Pancreas (tissue), 10 donors: Measurements from ENCODE around the gene GAS6. TPM values are rescaled to one million over a fixed set of nuclear protein-coding genes. Genes with fewer than 3 reads are reported as not detected.

ENCODE experiments used
- ATAC-seq, 4 donors: fragments of 200-7000 bp; cut with Tn5 transposase; one replicate each; pipeline versions ENCODE4 v1.8.0 to v1.9.1; 2020; ENCODE audit warnings: mild to moderate bottlenecking in 4 of 4, moderate library complexity in 4 of 4
- DNase-seq, 6 donors: peaks; one replicate each; pipeline ENCODE4 v3.0.0-alpha.2; 2020
- FAIRE-seq: peaks from 2 replicates; lab custom pipeline; 2012; peaks lifted over from hg19 to GRCh38; lab: Jason Lieb, UNC
- H3K27ac ChIP-seq, 4 donors: fragments of 200-600 bp; sonication (generic); 1 replicate in 3 of 4; 2 replicates in 1 of 4; pipeline versions ENCODE4 v1.5.0 to v1.8.0; 2020
- H3K27me3 ChIP-seq, 4 donors: fragments of 200-600 bp; one replicate each; pipeline ENCODE4 v1.8.0; 2021
- H3K36me3 ChIP-seq, 3 donors: fragments of 200-600 bp; sonication (generic) in 1 of 3; one replicate each; pipeline versions ENCODE4 v1.5.0 to v1.8.0; 2020 to 2021
- H3K4me1 ChIP-seq, 3 donors: fragments of 200-600 bp; one replicate each; pipeline ENCODE4 v1.8.0; 2021
- H3K4me3 ChIP-seq, 4 donors: fragments of 200-600 bp; sonication (generic) in 2 of 4; one replicate each; pipeline versions ENCODE4 v1.5.0 to v1.8.0; 2020 to 2021
- H3K9me3 ChIP-seq, 4 donors: fragments of 200-600 bp; one replicate each; pipeline ENCODE4 v1.8.0; 2021
- WGBS, 2 donors: extraction: QIAGEN DNeasy Blood & Tissue Kit; methylation state at CpG; one replicate each; pipeline ENCODE4 v1.1.7; 2013; 5-methylcytosine and 5-hydroxymethylcytosine counted together
- intact Hi-C, 3 donors: fragments of 100-400 bp; cut with DNase I; formaldehyde crosslinking; loops; one replicate each; pipeline versions ENCODE4 v1.11.1 to v1.14.2; 2022
- polyA plus RNA-seq, 2 donors: library from polyadenylated mRNA; stranded (reverse); fragments of 200-250 nt; gene quantifications; one replicate each; pipeline ENCODE4 v1.2.3, GENCODE V29; 2013
- total RNA-seq, 6 donors: library from RNA; stranded (reverse); fragmentation: NEBNext Ultra II Directional in 4 of 6; extraction: Animal tissue kit (Norgen Biotek cat#: 25700) in 4 of 6; gene quantifications; one replicate each; pipeline versions ENCODE4 v1.2.1 to v1.2.4, GENCODE V29; 2021 to 2023
- TF ChIP-seq, protein P1 (sequence below), 4 donors: fragments of 200-600 bp; sonication (generic) in 3 of 4; IDR thresholded peaks; one replicate each; pipeline versions ENCODE4 v1.5.0 to v1.8.0; 2021; ENCODE audit warnings: antibody characterized with exemption in 4 of 4
- donor health status: healthy with polysubstance abuse.
- donor health status: DM: no; HTN: no; CAD: no; lungs with moderate emphysema.
- donor health status: DM: no; HTN: no; CAD: no.
- donor health status: control.
- donor health status: control.
- donor health status: Bipolar disorder and iron deficiency.
- donor health status: DM: yes; HTN: yes; CAD: no.
- donor health status: DM: no; HTN: no; CAD: no.
- donor health status: DM: no; HTN: no; CAD: no.
- donor health status: DM: yes; HTN: yes; CAD: no.

GAS6 gene
- total and polyA plus RNA-seq, 8 donors: 24.3 to 124 (median 42.2) TPM

- peak in 4 of 6 donors; percentile 12 to 53 (median 31) for DNase-seq
- Histone ChIP-seq H3K27ac (no peak overlapping the region), H3K9me3 (no peaks in the 10 kb centered on the region), H3K4me3 (no peak overlapping the region), H3K27me3 (no peaks in the 10 kb centered on the region), H3K36me3 (no peaks in the 10 kb centered on the region), H3K4me1 (peaks cover 21 to 34% (median 33%) of the 10 kb centered on the region in 3 donors)
- peak in 3 of 4 donors; percentile 5 to 23 (median 13) for ATAC-seq
- 49 to 53% methylated on average over 9 of the region's 9 CpGs for WGBS, 2 donors
- FAIRE-seq: no peak
- intact Hi-C loops: no loop called here
- TF ChIP-seq, protein P1, sequence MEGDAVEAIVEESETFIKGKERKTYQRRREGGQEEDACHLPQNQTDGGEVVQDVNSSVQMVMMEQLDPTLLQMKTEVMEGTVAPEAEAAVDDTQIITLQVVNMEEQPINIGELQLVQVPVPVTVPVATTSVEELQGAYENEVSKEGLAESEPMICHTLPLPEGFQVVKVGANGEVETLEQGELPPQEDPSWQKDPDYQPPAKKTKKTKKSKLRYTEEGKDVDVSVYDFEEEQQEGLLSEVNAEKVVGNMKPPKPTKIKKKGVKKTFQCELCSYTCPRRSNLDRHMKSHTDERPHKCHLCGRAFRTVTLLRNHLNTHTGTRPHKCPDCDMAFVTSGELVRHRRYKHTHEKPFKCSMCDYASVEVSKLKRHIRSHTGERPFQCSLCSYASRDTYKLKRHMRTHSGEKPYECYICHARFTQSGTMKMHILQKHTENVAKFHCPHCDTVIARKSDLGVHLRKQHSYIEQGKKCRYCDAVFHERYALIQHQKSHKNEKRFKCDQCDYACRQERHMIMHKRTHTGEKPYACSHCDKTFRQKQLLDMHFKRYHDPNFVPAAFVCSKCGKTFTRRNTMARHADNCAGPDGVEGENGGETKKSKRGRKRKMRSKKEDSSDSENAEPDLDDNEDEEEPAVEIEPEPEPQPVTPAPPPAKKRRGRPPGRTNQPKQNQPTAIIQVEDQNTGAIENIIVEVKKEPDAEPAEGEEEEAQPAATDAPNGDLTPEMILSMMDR (IDR thresholded peaks at IDR 0.05): no peak
These were observed 7.2 kb downstream of the GAS6 start for GRCh38 chr13:113856716-113857065.

DNA sequence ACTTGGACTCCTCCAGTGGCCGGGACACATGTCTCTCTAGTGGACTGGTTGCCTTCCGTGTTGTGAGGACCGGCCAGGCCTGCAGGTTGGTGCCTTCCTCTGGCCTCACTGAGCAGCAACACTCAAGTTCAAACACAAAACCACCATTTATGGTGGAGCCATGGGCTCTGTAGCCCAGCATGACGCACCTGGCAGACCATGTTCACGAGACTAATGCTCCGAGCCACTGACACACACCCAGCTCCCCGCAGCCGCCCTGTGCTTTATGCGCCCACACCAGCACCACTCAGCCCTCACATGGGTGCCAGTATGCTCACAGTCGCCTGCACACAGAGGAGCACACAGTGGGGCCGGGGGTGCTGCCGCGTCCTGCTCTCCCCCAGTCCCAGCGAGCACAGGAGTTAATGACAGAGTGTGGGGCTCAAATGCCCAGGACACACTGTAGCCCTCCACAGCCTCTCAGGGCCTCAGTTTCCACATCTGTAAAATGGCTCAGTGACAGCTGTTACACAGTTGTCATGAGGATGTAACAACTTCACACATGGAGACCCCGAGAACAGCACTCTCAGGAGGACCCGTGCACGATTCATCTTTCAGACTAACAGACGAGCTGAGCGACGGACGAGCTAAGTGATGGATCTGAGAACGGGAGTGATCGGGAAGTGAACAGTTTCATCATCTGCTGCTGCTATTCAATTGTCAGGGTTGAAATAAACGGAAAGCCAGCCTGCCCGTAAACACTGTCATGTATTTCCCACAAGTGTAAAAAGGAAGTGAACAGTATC is 7.8 kb downstream of the GAS6 start:
- no peak for ATAC-seq
- intact Hi-C loops: no loop called here

DNA sequence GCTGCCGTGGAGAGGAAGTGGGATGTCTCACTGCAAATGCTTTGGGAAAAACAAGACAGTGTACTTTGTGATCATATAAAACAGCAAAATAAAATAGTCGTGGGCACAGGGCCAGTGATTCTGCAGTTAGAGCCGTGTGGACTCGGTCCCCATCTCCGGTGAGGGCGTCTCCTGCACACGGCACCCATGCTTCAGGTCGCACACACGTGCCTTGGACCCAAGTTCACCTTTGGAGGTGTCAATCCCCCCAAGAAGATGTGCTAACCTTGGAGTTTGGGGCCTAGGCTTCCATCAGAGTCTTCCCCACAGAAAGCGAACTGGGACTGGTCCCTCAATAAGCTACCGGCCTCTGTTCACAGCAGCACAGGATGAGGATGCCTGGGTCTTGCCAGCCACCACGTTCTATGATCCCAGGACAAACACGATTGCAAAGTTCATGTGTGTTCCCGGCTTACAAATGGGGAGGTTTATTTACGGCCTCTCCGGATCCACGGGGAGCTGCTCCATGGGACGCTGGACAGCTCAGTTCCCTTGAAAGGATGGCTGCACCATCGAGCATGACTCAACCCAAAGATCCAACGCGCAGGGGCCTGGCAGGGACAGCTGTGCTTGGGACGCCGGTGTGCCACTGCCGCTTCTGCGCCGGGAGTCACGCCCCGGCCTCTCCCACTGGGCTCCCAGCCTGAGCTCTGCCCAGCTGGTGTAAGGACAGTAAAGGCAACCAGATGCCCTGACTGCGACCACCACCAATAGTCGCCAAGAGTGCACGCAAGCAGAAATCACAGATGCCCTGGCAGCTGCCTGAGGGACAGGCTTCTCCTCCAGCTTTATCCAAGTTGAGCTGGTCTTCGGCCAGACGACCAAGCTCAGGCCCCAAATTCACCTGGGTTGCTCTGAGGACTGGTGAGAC is 8.6 kb downstream of the GAS6 start:
- Histone ChIP-seq H3K4me3 (no peak overlapping the region), H3K4me1 (peaks cover 21 to 27% (median 24%) of the 10 kb centered on the region in 3 donors), H3K9me3 (no peaks in the 10 kb centered on the region), H3K27me3 (no peaks in the 10 kb centered on the region), H3K27ac (no peak overlapping the region), H3K36me3 (no peaks in the 10 kb centered on the region)
- WGBS, 2 donors: 83% methylated on average over 33 of the region's 33 CpGs
- ATAC-seq: no peak
- peak in 5 of 6 donors; percentile 6 to 52 (median 18) for DNase-seq
- FAIRE-seq: no peak
- intact Hi-C loops: no loop called here
- TF ChIP-seq, protein P1 (IDR thresholded peaks at IDR 0.05): no peak

More for the DNA sequence above, 7.8 kb downstream of the GAS6 start:
- TF ChIP-seq, protein P1 (IDR thresholded peaks at IDR 0.05): no peak
- no peaks in the 10 kb centered on the region for H3K9me3 ChIP-seq
- no peaks in the 10 kb centered on the region for H3K27me3 ChIP-seq
- peaks cover 21 to 34% (median 29%) of the 10 kb centered on the region in 3 donors for H3K4me1 ChIP-seq
- no peak overlapping the region for H3K27ac ChIP-seq
- WGBS, 2 donors: 90 to 91% methylated on average over 25 of the region's 25 CpGs
- no peaks in the 10 kb centered on the region for H3K36me3 ChIP-seq
- peak in 3 of 6 donors; percentile 7 to 14 (median 12) for DNase-seq
- no peak overlapping the region for H3K4me3 ChIP-seq
- no peak for FAIRE-seq

DNA sequence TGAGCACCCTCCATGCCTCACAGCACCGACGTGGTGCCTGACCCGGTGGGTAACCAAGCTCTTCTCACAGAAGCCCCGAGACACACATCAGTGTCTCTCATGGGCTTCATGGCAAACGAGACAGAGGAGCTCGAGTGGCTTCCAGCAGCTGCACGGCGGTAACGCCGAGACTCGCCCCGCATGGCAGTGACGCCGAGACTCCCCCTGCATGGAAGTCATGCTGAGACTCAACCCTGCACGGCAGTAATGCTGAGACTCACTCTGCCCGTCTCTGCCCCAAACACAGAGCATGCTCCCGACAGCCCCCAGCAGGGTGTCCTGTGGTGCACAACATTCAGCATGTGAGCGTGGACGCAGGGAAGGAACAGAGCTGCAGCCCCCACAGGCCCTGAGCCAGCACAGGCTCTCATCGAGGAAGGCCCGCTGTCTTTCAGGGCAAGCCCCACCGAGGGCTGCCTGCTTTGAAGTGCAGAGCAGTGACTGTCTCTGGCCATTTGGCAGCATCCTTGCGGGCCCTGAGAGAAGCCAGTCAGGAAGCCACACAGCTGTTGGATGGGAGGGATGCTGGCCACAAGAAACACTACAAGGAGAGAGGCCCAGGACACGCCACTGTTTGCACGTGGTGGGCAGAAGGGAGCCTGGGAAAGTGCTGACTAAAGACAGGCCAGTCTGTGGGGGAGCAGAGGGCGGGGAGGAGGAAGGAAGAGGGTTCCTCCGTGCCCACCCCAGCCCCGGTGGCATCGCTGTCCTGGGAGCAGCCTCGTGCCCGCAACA is 9.5 kb downstream of the GAS6 start:
- TF ChIP-seq, protein P1 (IDR thresholded peaks at IDR 0.05): no peak
- 72 to 78% methylated on average over 31 of the region's 31 CpGs for WGBS, 2 donors
- Histone ChIP-seq H3K27me3 (no peaks in the 10 kb centered on the region), H3K4me1 (peaks cover 21 to 25% (median 24%) of the 10 kb centered on the region in 3 donors), H3K36me3 (no peaks in the 10 kb centered on the region), H3K27ac (peak overlapping the region in 1 of 4 donors; percentile 16), H3K9me3 (no peaks in the 10 kb centered on the region), H3K4me3 (no peak overlapping the region)
- intact Hi-C loops: no loop called here
- ATAC-seq (peak in 3 of 4 donors; percentile 22 to 68 (median 42)), DNase-seq (peak in 4 of 6 donors; percentile 28 to 63 (median 58)), FAIRE-seq (no peak)
